HL-60 (cell line): ENCODE data around the gene FADS3.

Experiments
- DNase-seq, 2 experiments: peaks; one replicate each; pipeline ENCODE4 v3.0.0-alpha.2; 2010 to 2020; ENCODE audit warnings: low read depth in 1 of 2, low spot score in 1 of 2
- H3K27ac ChIP-seq: fragments of 250-450 bp; sonication (Bioruptor Pico); replicated peaks from 2 replicates; pipeline ENCODE4 v1.5.1; 2020; ENCODE audit warnings: mild to moderate bottlenecking, moderate library complexity
- H3K27me3 ChIP-seq: fragments of 250-450 bp; sonication (Bioruptor Pico); 2 replicates; pipeline ENCODE4 v1.5.1; 2021; ENCODE audit warnings: mild to moderate bottlenecking, moderate library complexity; ENCODE audit not compliant: insufficient read depth, poor library complexity, severe bottlenecking
- H3K4me3 ChIP-seq: replicated peaks from 2 replicates; pipeline ENCODE4 v1.5.1; 2011; ENCODE audit warnings: mild to moderate bottlenecking, control low read depth, low read length; ENCODE audit not compliant: insufficient read depth
- CTCF ChIP-seq: IDR thresholded peaks from one replicate; pipeline ENCODE4 v1.5.1; 2011; ENCODE audit warnings: low read length, control low read depth, inconsistent platforms; ENCODE audit not compliant: insufficient read depth
- GABPA ChIP-seq: IDR thresholded peaks from 2 replicates; pipeline ENCODE4 v1.6.1; 2012; ENCODE audit warnings: low read depth
- POLR2AphosphoS5 ChIP-seq: IDR thresholded peaks from 2 replicates; pipeline ENCODE4 v1.6.1; 2012; ENCODE audit warnings: low read depth
- REST ChIP-seq: IDR thresholded peaks from 2 replicates; pipeline ENCODE4 v1.6.1; 2012; ENCODE audit warnings: low read depth; ENCODE audit not compliant: insufficient replicate concordance
- SPI1 ChIP-seq: IDR thresholded peaks from 2 replicates; pipeline ENCODE4 v1.6.1; 2012; ENCODE audit warnings: low read depth, mild to moderate bottlenecking, borderline replicate concordance

FADS3 gene

GRCh38 chr11:61838501-61838900, 52.8 kb downstream of the FADS3 start:
- no peak overlapping the region for H3K27ac ChIP-seq
- no peak overlapping the region for H3K4me3 ChIP-seq
- TF ChIP-seq REST (no peak), CTCF (no peak), POLR2AphosphoS5 (no peak), GABPA (no peak), SPI1 (no peak)
- no peak for DNase-seq
- no peaks in the 10 kb centered on the region for H3K27me3 ChIP-seq

GRCh38 chr11:61837411-61838005, 53.8 kb downstream of the FADS3 start:
- H3K27ac ChIP-seq: no peak overlapping the region
- H3K27me3 ChIP-seq: no peaks in the 10 kb centered on the region
- no peak for DNase-seq
- H3K4me3 ChIP-seq: no peak overlapping the region
- TF ChIP-seq POLR2AphosphoS5: no peak

GRCh38 chr11:61836193-61836592, 55.2 kb downstream of the FADS3 start:
- H3K27ac ChIP-seq: no peak overlapping the region
- no peak for DNase-seq

More at GRCh38 chr11:61836193-61836592, 55.2 kb downstream of the FADS3 start:
- TF ChIP-seq SPI1 (no peak), REST (no peak), GABPA (no peak), CTCF (no peak)
- H3K27me3 ChIP-seq: no peaks in the 10 kb centered on the region
- no peak overlapping the region for H3K4me3 ChIP-seq
